ENCODE results near the gene RCOR1.

DNA sequence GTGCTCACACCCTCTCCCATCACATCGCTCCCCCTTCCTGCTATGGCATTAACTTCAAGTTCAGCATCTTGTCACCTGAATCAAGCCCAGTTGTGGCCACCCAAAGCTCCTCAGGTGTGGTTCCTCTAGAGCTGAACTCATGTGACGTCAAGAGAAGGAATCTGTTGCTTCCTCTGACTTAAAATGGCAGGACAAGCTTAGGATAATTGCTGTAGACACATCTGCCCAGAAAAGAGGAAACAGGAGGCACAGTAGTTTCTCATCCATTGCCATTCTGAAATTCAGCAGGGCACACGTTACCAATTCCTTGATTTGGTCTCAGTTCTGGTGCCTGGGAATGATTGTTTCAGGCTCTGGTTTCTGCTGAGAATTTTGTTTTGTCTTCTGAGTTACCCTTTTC lies 52.1 kb downstream of the RCOR1 start:
- TF ChIP-seq, protein P1, sequence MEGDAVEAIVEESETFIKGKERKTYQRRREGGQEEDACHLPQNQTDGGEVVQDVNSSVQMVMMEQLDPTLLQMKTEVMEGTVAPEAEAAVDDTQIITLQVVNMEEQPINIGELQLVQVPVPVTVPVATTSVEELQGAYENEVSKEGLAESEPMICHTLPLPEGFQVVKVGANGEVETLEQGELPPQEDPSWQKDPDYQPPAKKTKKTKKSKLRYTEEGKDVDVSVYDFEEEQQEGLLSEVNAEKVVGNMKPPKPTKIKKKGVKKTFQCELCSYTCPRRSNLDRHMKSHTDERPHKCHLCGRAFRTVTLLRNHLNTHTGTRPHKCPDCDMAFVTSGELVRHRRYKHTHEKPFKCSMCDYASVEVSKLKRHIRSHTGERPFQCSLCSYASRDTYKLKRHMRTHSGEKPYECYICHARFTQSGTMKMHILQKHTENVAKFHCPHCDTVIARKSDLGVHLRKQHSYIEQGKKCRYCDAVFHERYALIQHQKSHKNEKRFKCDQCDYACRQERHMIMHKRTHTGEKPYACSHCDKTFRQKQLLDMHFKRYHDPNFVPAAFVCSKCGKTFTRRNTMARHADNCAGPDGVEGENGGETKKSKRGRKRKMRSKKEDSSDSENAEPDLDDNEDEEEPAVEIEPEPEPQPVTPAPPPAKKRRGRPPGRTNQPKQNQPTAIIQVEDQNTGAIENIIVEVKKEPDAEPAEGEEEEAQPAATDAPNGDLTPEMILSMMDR (IDR thresholded peaks at IDR 0.05; ENCODE audit: poor library complexity, severe bottlenecking): no peak
- no peak for TF ChIP-seq EZH2 (IDR thresholded peaks at IDR 0.05; ENCODE audit: borderline replicate concordance, insufficient read depth, low read length, poor library complexity, severe bottlenecking)
- TF ChIP-seq RAD21 (conservative IDR thresholded peaks at IDR 0.05): no peak
- no peak for TF ChIP-seq EP300 (conservative IDR thresholded peaks at IDR 0.05; ENCODE audit: poor library complexity, severe bottlenecking)
- TF ChIP-seq, protein P2, sequence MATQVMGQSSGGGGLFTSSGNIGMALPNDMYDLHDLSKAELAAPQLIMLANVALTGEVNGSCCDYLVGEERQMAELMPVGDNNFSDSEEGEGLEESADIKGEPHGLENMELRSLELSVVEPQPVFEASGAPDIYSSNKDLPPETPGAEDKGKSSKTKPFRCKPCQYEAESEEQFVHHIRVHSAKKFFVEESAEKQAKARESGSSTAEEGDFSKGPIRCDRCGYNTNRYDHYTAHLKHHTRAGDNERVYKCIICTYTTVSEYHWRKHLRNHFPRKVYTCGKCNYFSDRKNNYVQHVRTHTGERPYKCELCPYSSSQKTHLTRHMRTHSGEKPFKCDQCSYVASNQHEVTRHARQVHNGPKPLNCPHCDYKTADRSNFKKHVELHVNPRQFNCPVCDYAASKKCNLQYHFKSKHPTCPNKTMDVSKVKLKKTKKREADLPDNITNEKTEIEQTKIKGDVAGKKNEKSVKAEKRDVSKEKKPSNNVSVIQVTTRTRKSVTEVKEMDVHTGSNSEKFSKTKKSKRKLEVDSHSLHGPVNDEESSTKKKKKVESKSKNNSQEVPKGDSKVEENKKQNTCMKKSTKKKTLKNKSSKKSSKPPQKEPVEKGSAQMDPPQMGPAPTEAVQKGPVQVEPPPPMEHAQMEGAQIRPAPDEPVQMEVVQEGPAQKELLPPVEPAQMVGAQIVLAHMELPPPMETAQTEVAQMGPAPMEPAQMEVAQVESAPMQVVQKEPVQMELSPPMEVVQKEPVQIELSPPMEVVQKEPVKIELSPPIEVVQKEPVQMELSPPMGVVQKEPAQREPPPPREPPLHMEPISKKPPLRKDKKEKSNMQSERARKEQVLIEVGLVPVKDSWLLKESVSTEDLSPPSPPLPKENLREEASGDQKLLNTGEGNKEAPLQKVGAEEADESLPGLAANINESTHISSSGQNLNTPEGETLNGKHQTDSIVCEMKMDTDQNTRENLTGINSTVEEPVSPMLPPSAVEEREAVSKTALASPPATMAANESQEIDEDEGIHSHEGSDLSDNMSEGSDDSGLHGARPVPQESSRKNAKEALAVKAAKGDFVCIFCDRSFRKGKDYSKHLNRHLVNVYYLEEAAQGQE (IDR thresholded peaks at IDR 0.05; ENCODE audit: borderline replicate concordance): no peak
- TF ChIP-seq POLR2AphosphoS5 (IDR thresholded peaks at IDR 0.05): no peak
- TF ChIP-seq TAF1 (IDR thresholded peaks at IDR 0.05; ENCODE audit: low read depth): no peak
- TF ChIP-seq MXI1 (conservative IDR thresholded peaks at IDR 0.05; ENCODE audit: poor library complexity, severe bottlenecking): no peak
- no peak for TF ChIP-seq SMC3 (conservative IDR thresholded peaks at IDR 0.05; ENCODE audit: poor library complexity)

Measured in neural cell (in vitro differentiated cells).